Neural progenitor cell (in vitro differentiated cells): ENCODE measurements around the gene KRTAP10-6. TPM values are rescaled to one million over a fixed set of nuclear protein-coding genes. Genes with fewer than 3 reads are reported as not detected.
A peak's percentile ranks its signal among the peaks of the same experiment; 100 is the strongest.

Source experiments
- DNase-seq: peaks from one replicate; pipeline ENCODE4 v3.0.0-alpha.2; 2016; ENCODE audit warnings: low spot score
- H2AFZ ChIP-seq: fragments of 200-600 bp; sonication (generic); replicated peaks from 2 replicates; pipeline ENCODE4 v1.6.1; 2016; ENCODE audit warnings: antibody characterized with exemption
- H3F3A ChIP-seq: fragments of 200-600 bp; sonication (generic); 2 replicates; pipeline ENCODE4 v1.6.1; 2016; ENCODE audit warnings: antibody characterized with exemption, low read depth
- H3K27ac ChIP-seq: fragments of 200-600 bp; sonication (generic); 2 replicates; pipeline ENCODE4 v1.5.1; 2016; ENCODE audit warnings: mild to moderate bottlenecking
- H3K27me3 ChIP-seq: fragments of 200-600 bp; sonication (generic); 2 replicates; pipeline ENCODE4 v1.6.1; 2016; ENCODE audit warnings: mild to moderate bottlenecking, moderate library complexity
- H3K36me3 ChIP-seq: fragments of 200-600 bp; sonication (generic); 2 replicates; pipeline ENCODE4 v1.5.1; 2016
- H3K4me1 ChIP-seq: fragments of 200-600 bp; sonication (generic); 2 replicates; pipeline ENCODE4 v1.6.1; 2016; ENCODE audit warnings: mixed run types
- H3K4me2 ChIP-seq: fragments of 200-600 bp; sonication (generic); 2 replicates; pipeline ENCODE4 v1.6.1; 2016
- H3K4me3 ChIP-seq: fragments of 200-600 bp; sonication (generic); 2 replicates; pipeline ENCODE4 v1.5.1; 2016
- H3K79me2 ChIP-seq: fragments of 200-600 bp; sonication (generic); 2 replicates; pipeline ENCODE4 v1.6.1; 2016; ENCODE audit warnings: low read depth
- H3K9ac ChIP-seq: fragments of 200-600 bp; sonication (generic); 2 replicates; pipeline ENCODE4 v1.6.1; 2016
- H3K9me3 ChIP-seq: fragments of 200-600 bp; sonication (generic); 2 replicates; pipeline ENCODE4 v1.5.1; 2016; ENCODE audit warnings: low read depth
- H4K20me1 ChIP-seq: fragments of 200-600 bp; sonication (generic); 2 replicates; pipeline ENCODE4 v1.6.1; 2016; ENCODE audit warnings: low read depth
- H3K27ac Mint-ChIP-seq: 3 replicates; pipeline ENCODE4 v1.8.0; 2021; ENCODE audit warnings: mixed read lengths
- H3K27me3 Mint-ChIP-seq: 2 replicates; pipeline ENCODE4 v1.8.0; 2022; ENCODE audit warnings: low read depth, mild to moderate bottlenecking, inconsistent platforms, moderate library complexity, mixed read lengths; ENCODE audit not compliant: insufficient read depth
- H3K36me3 Mint-ChIP-seq: 3 replicates; pipeline ENCODE4 v1.8.0; 2021; ENCODE audit warnings: mixed read lengths
- H3K4me1 Mint-ChIP-seq: 3 replicates; pipeline ENCODE4 v1.8.0; 2021; ENCODE audit warnings: mixed read lengths
- H3K4me3 Mint-ChIP-seq: 3 replicates; pipeline ENCODE4 v1.8.0; 2021; ENCODE audit warnings: mild to moderate bottlenecking, moderate library complexity, mixed read lengths
- H3K9me3 Mint-ChIP-seq: 3 replicates; pipeline ENCODE4 v1.8.0; 2020; ENCODE audit warnings: mixed read lengths
- CTCF ChIP-seq: fragments of 200-600 bp; sonication (generic); IDR thresholded peaks from 2 replicates; pipeline ENCODE4 v1.5.1; 2017; ENCODE audit warnings: antibody characterized with exemption, mild to moderate bottlenecking
- EZH2 ChIP-seq: fragments of 200-600 bp; sonication (generic); IDR thresholded peaks from 2 replicates; pipeline ENCODE4 v1.6.1; 2017; ENCODE audit warnings: antibody characterized with exemption, mild to moderate bottlenecking, moderate library complexity
- EZH2phosphoT487 ChIP-seq: fragments of 200-600 bp; sonication (generic); IDR thresholded peaks from 2 replicates; pipeline ENCODE4 v1.6.1; 2017; ENCODE audit warnings: antibody characterized with exemption
- total RNA-seq: library from RNA; depleted of rRNA; stranded (reverse); fragments of >200 nt; gene quantifications from 2 replicates; pipeline ENCODE4 v1.2.3, GENCODE V29; 2015; ENCODE audit warnings: low replicate concordance

KRTAP10-6 gene
- total RNA-seq, 1 donor from 2014 or later: not detected

DNA sequence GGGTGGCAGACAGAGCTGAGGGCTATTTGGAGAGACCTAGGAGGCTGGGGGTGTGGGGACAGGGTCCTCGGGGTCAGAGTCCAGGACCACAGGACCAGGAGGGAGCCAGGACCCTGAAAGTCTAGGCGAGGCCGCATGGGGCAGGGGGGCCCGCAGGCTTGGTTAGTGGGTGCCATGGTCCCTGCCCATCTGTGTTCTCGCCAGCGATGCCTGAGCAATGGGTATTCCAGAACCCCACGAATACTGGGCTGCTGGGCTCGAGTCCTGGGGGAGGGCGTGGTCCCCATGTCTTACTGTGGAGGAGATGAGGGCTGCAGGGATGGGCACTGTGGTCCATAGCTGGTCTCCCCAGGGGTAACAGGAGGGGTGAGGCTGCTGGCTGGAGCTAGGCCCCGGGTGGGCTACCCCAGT is 2.0 kb downstream of the KRTAP10-6 start:
- DNase-seq: no peak
- Histone ChIP-seq H3K36me3 (no peaks in the 10 kb centered on the region), H3K4me2 (no peak overlapping the region), H3K27me3 (no peaks in the 10 kb centered on the region), H2AFZ (no peak overlapping the region), H3K79me2 (no peaks in the 10 kb centered on the region), H3K27ac (no peak overlapping the region), H3K4me3 (no peak overlapping the region), H3K4me1 (peaks cover 5% of the 10 kb centered on the region), H3F3A (no peaks in the 10 kb centered on the region), H3K9ac (no peak overlapping the region), H4K20me1 (no peaks in the 10 kb centered on the region), H3K9me3 (no peaks in the 10 kb centered on the region)
- Mint-ChIP-seq H3K27me3 (peaks cover 2% of the 10 kb centered on the region), H3K9me3 (peaks cover 3% of the 10 kb centered on the region), H3K4me1 (peaks cover 15% of the 10 kb centered on the region), H3K27ac (no peak overlapping the region), H3K36me3 (no peaks in the 10 kb centered on the region), H3K4me3 (peak overlapping the region; percentile 41)
- TF ChIP-seq CTCF (no peak), EZH2 (no peak), EZH2phosphoT487 (no peak)

DNA sequence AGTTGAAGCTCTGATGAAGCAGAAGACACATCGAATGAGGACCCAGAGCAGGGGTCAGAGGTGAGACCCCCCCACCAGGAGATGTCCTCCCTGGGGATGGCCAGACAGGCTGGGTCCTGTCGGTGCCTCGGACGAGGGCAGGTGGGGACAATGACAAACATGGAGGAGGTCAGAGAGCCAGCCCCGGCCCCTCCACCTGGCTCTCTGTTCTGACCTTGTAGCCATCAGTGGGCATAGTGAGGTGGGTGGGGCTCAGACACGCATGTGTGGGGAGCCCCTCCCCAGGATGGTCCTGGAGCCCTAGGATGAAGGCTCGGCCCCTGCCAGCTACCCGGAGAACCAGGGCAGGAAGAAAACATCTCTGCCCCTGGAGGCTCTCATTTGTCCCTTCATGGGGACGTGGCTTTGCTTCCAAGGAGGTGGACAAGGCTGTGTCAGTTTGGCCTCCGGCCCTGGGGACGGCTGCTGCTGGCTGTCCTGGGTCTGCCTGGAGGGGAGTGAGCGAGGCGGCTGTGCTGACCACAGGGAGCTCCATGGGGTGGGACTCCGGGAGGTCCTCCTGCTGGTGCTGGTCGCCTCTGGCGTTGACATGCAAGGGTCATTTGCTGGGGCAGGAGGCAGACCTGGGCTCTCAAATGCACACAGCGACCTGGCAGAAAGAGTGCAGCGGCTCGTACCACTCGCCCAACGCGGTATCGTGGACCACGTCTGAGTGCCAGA is 2.6 kb downstream of the KRTAP10-6 start:
- no peak for DNase-seq
- no peaks in the 10 kb centered on the region for H3K79me2 ChIP-seq
- peaks cover 5% of the 10 kb centered on the region for H3K4me1 ChIP-seq
- no peaks in the 10 kb centered on the region for H3K27me3 ChIP-seq
- H3K4me3 Mint-ChIP-seq: peak overlapping the region; percentile 41
- H3K4me3 ChIP-seq: no peak overlapping the region
- H3K9me3 ChIP-seq: no peaks in the 10 kb centered on the region
- H3K4me1 Mint-ChIP-seq: peaks cover 15% of the 10 kb centered on the region
- no peak overlapping the region for H3K27ac ChIP-seq
- no peak for TF ChIP-seq EZH2
- no peak for TF ChIP-seq CTCF
- TF ChIP-seq EZH2phosphoT487: no peak
- H3K36me3 Mint-ChIP-seq: no peaks in the 10 kb centered on the region
- H3K27ac Mint-ChIP-seq: no peak overlapping the region
- no peak overlapping the region for H3K9ac ChIP-seq
- no peaks in the 10 kb centered on the region for H4K20me1 ChIP-seq
- peaks cover 2% of the 10 kb centered on the region for H3K27me3 Mint-ChIP-seq
- H3K4me2 ChIP-seq: no peak overlapping the region
- H3K36me3 ChIP-seq: no peaks in the 10 kb centered on the region
- H2AFZ ChIP-seq: no peak overlapping the region
- no peaks in the 10 kb centered on the region for H3F3A ChIP-seq
- H3K9me3 Mint-ChIP-seq: peaks cover 3% of the 10 kb centered on the region

DNA sequence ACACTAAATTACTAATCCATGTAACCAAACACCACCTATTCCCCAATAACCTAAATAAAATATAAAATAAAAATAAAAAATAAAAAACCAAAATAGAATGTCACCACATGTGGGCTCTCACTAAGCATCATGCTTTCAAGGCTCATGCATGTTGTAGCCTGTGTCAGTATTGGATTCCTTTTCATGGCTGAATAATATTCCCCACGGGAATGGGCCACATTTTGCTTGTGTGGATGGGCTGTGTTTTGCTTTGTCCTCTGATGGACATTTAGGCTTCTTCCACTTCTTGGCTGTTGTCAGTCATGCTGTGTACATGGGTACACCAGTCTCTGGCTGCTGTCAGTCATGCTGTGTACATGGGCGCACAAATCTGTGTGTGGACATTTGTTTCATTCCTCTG is 3.2 kb downstream of the KRTAP10-6 start:
- no peak overlapping the region for H3K27ac ChIP-seq
- no peak overlapping the region for H3K9ac ChIP-seq
- Mint-ChIP-seq H3K9me3 (peaks cover 3% of the 10 kb centered on the region), H3K27me3 (peaks cover 2% of the 10 kb centered on the region), H3K4me1 (peaks cover 15% of the 10 kb centered on the region), H3K4me3 (no peak overlapping the region), H3K27ac (no peak overlapping the region), H3K36me3 (no peaks in the 10 kb centered on the region)
- H3F3A ChIP-seq: no peaks in the 10 kb centered on the region
- H3K27me3 ChIP-seq: no peaks in the 10 kb centered on the region
- H3K36me3 ChIP-seq: no peaks in the 10 kb centered on the region
- TF ChIP-seq EZH2phosphoT487: no peak
- TF ChIP-seq CTCF: no peak
- no peak for TF ChIP-seq EZH2
- no peaks in the 10 kb centered on the region for H4K20me1 ChIP-seq
- H3K4me2 ChIP-seq: no peak overlapping the region
- peaks cover 5% of the 10 kb centered on the region for H3K4me1 ChIP-seq
- H2AFZ ChIP-seq: no peak overlapping the region
- no peak overlapping the region for H3K4me3 ChIP-seq
- no peaks in the 10 kb centered on the region for H3K9me3 ChIP-seq
- H3K79me2 ChIP-seq: no peaks in the 10 kb centered on the region
- no peak for DNase-seq
